ENCODE measurements around the gene R3HCC1L.

Gene R3HCC1L

GRCh38 chr10:98240524-98240923 is 106.1 kb downstream of the R3HCC1L start:
- no peak for DNase-seq (ENCODE audit: extremely low read depth, low read depth)
- no peak overlapping the region for H3K4me3 ChIP-seq (replicated peaks; ENCODE audit: low read depth, low read length)
- TF ChIP-seq CTCF (IDR thresholded peaks at IDR 0.05; ENCODE audit: low read depth, low read length, missing control alignments), result no peak

- H3K4me3 ChIP-seq (replicated peaks; ENCODE audit: low read depth, low read length), result no peak overlapping the region
- peak; percentile 44 for TF ChIP-seq CTCF (IDR thresholded peaks at IDR 0.05; ENCODE audit: low read depth, low read length, missing control alignments)
- DNase-seq (ENCODE audit: extremely low read depth, low read depth), result no peak
These were observed 108.4 kb downstream of the R3HCC1L start for GRCh38 chr10:98242823-98243222.

- no peak for TF ChIP-seq CTCF (IDR thresholded peaks at IDR 0.05; ENCODE audit: low read depth, low read length, missing control alignments)
- DNase-seq (ENCODE audit: extremely low read depth, low read depth), result no peak
- H3K4me3 ChIP-seq (replicated peaks; ENCODE audit: low read depth, low read length), result no peak overlapping the region
These were observed 109.7 kb downstream of the R3HCC1L start for GRCh38 chr10:98244141-98244540.

GRCh38 chr10:98244586-98244985 is 110.1 kb downstream of the R3HCC1L start:
- no peak for DNase-seq (ENCODE audit: extremely low read depth, low read depth)
- H3K4me3 ChIP-seq (replicated peaks; ENCODE audit: low read depth, low read length), result no peak overlapping the region
- TF ChIP-seq CTCF (IDR thresholded peaks at IDR 0.05; ENCODE audit: low read depth, low read length, missing control alignments), result no peak

- H3K4me3 ChIP-seq (replicated peaks; ENCODE audit: low read depth, low read length), result no peak overlapping the region
- DNase-seq (ENCODE audit: extremely low read depth, low read depth), result peak; percentile 70
- no peak for TF ChIP-seq CTCF (IDR thresholded peaks at IDR 0.05; ENCODE audit: low read depth, low read length, missing control alignments)
These were observed 112.7 kb downstream of the R3HCC1L start for GRCh38 chr10:98246911-98247805.

- no peak overlapping the region for H3K4me3 ChIP-seq (replicated peaks; ENCODE audit: low read depth, low read length)
- TF ChIP-seq CTCF (IDR thresholded peaks at IDR 0.05; ENCODE audit: low read depth, low read length, missing control alignments), result no peak
- DNase-seq (ENCODE audit: extremely low read depth, low read depth), result no peak
These were observed 113.6 kb downstream of the R3HCC1L start for GRCh38 chr10:98248018-98248417.
